AG10803 (cell line): ENCODE results near the gene SIRPA.
A peak's percentile ranks its signal among the peaks of the same experiment; 100 is the strongest.

Experiments
- DNase-seq: peaks from one replicate; pipeline ENCODE4 v3.0.0; 2010; ENCODE audit warnings: low read depth
- H3K4me3 ChIP-seq: 2 replicates; pipeline ENCODE4 v1.5.1; 2011; ENCODE audit warnings: mild to moderate bottlenecking, low read length, control low read depth
- CTCF ChIP-seq: conservative IDR thresholded peaks from 2 replicates; pipeline ENCODE4 v1.5.1; 2011; ENCODE audit warnings: mild to moderate bottlenecking, low read length, control low read depth, inconsistent platforms

SIRPA gene

GRCh38 chr20:1905009-1905408 is 9.8 kb downstream of the SIRPA start:
- TF ChIP-seq CTCF = no peak
- no peak for DNase-seq
- no peak overlapping the region for H3K4me3 ChIP-seq

GRCh38 chr20:1905693-1906092 is 10.5 kb downstream of the SIRPA start:
- DNase-seq = no peak
- no peak for TF ChIP-seq CTCF
- no peak overlapping the region for H3K4me3 ChIP-seq

GRCh38 chr20:1906361-1907051 is 11.3 kb downstream of the SIRPA start:
- no peak for DNase-seq
- no peak for TF ChIP-seq CTCF

GRCh38 chr20:1907586-1907985 is 12.4 kb downstream of the SIRPA start:
- no peak for TF ChIP-seq CTCF
- DNase-seq = peak; percentile 62
- H3K4me3 ChIP-seq = no peak overlapping the region

More at GRCh38 chr20:1906361-1907051, 11.3 kb downstream of the SIRPA start:
- H3K4me3 ChIP-seq = no peak overlapping the region

- DNase-seq = no peak
- no peak for TF ChIP-seq CTCF
These were observed 13.0 kb downstream of the SIRPA start for GRCh38 chr20:1908191-1908590.

GRCh38 chr20:1909097-1909496 is 13.9 kb downstream of the SIRPA start:
- no peak for DNase-seq
- no peak overlapping the region for H3K4me3 ChIP-seq
- no peak for TF ChIP-seq CTCF

More at GRCh38 chr20:1908191-1908590, 13.0 kb downstream of the SIRPA start:
- no peak overlapping the region for H3K4me3 ChIP-seq

- no peak overlapping the region for H3K4me3 ChIP-seq
- no peak for DNase-seq
- TF ChIP-seq CTCF = no peak
These were observed 16.3 kb downstream of the SIRPA start for GRCh38 chr20:1911536-1911935.
